IPS-18c (cell line): ENCODE data around the gene MOSMO.
"Not testable (repeated sequence)": the region's sequence is repeated elsewhere in the genome, so short reads cannot be mapped to it uniquely, and the experiment has no call there.

Experiments
- H3K4me3 ChIP-seq: 2 replicates; pipeline ENCODE4 v1.7.0; 2013; ENCODE audit warnings: low read depth, mild to moderate bottlenecking, low read length, moderate library complexity; ENCODE audit not compliant: insufficient read depth
- H3K9me3 ChIP-seq: one replicate; pipeline ENCODE4 v1.6.1; 2013; ENCODE audit warnings: mild to moderate bottlenecking, low read length, moderate library complexity; ENCODE audit not compliant: control insufficient read depth, insufficient read depth

MOSMO gene

DNA sequence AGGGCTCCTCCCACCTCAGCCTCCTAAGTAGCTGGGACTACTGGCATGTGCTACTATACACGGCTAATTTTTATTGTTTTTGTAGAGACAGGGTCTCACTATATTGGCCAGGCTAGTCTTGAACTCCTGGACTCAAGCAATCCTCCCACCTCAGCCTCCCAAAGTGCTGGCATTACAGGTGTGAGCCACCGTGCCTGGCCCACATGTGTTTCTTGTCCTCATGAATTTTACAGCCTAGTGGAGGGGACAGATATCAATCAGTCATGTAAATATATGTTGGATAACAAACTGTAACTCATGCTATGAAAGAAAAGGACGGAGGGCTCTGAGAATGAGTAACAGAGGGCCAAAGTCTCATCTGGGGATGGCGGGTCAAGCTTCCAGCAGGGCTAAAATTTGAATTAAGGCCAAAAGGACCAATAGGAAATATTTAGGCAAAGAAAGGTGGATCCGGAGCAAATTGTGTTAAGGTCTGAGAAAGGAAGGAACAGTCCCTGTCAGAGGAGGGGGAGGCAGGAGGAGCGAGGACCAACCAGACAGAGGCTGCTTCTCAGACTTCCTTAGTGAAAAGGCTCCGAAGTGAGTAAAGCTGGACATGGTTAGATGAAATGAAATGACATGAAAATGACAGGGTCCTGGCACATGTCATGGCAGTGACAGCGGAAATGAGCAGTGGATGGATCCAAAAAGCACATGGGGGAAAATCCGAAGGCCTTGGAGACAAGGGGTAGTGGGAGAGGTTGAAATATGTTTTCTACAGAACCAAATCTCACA lies 10.8 kb upstream of the MOSMO start:
- Histone ChIP-seq H3K4me3 (no peak overlapping the region), H3K9me3 (peaks cover 4% of the 10 kb centered on the region)

DNA sequence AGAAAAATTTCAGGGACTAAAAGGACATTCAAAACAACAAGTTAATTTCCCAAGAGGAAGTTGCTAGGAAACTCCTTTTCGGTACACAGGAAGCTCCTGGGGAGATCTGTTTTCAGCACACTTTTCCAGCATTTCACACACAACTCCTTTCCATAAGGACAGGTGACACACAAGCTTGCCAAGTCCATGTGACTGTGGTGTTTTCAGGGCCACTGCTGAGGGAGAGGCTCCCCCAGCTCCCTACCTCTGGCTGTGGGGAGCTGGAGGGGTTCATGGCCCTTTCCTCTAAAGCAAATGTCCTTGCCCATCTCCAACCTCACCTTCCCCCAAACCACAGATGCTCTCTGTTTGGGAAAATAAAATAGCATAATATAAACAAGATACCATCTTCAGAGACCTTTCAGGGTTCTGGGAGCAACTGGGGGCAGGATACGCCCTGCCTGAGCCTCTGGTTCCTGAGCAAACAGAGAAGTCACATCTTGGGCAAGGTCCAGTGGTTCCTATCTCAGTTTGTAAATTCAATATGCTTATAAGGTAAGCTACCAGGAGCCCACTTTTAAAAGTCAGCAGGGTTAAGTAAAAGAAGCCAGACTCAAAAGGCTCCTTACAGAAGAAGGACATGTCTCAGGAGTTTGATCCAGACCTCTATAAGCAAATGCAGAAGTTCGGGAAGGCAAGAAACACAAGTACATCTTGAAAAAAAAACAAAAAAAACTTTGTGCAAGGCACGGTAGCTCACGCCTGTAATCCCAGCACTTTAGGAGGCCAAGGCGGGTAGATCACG lies 10.0 kb upstream of the MOSMO start:
- H3K9me3 ChIP-seq = peaks cover 4% of the 10 kb centered on the region
- H3K4me3 ChIP-seq = no peak overlapping the region

DNA sequence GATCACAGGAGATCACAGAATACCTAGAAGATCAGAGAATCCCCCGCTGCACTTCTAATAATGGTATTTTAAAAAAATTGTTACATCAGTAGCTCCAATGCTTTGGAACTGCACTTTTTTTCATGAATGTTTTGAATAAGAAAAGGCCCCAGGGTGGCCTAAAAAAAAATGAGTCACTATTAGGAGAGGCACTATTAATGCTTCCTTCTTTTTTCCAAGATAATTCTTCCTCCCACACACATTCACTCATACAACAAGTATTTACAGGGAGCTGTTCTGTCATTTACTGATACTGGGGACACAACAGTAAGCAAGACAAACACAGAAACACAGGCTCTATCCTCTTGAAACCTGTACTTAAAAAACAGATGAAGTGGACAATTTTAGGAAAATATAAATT lies 6.3 kb upstream of the MOSMO start:
- peaks cover 4% of the 10 kb centered on the region for H3K9me3 ChIP-seq
- no peak overlapping the region for H3K4me3 ChIP-seq

DNA sequence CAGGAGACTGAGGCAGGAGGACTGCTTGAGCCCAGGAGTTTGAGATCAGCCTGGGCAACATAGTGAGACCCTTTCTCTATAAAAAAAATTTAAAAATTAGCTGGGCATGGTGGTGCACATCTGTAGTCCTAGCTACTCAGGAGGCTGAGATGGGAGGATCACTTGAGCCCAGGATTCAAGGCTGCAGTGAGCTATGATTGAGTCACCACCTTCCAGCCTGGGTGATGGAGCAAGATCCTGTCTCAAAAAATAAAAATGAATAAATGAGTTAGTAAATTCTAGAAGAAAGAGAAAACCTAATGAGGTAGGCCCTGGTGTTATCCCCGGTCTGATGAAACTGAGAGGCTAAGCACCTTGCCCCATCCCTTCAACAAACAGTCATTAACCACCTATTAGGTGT lies 5.9 kb upstream of the MOSMO start:
- not testable (repeated sequence) for H3K9me3 ChIP-seq, H3K4me3 ChIP-seq

DNA sequence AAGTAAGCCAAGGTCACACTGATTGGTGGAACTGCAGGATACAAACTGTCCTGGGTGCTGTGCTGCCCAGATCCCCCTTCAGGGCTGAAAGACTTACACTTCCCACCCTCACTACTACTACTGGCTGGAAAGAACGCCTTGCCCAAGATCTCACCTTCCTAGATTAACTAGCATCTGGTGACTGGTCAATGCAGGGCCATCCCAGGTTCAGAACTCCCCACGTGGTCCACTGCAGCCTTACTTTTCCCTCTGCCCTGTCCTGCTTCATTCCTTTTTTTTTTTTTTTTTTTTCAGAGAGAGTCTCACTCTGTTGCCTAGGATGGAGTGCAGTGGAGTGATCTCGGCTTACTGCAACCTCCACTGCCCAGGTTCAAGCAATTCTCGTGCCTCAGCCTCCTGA lies 4.7 kb upstream of the MOSMO start:
- peaks cover 4% of the 10 kb centered on the region for H3K9me3 ChIP-seq
- H3K4me3 ChIP-seq = no peak overlapping the region

DNA sequence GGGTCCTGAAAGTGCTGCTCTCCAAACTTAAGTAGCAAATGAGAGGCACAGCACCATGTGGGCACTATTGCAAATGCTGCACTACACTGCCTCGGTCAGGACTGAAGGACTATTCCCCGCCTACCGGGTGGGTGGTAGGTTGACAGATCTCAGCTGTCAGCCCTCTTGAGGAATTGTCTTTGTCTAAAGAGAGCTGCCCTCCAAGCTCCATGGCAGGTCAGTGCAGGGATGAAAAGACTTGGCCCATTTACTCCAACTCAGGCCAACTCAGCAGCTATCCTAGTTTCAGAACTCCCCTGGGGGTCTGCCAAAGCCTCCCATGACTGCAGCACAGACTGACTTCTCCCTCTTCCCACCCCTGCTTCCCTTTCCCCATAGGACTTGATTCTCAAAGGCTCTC lies 3.6 kb upstream of the MOSMO start:
- Histone ChIP-seq H3K9me3 (no peaks in the 10 kb centered on the region), H3K4me3 (no peak overlapping the region)

DNA sequence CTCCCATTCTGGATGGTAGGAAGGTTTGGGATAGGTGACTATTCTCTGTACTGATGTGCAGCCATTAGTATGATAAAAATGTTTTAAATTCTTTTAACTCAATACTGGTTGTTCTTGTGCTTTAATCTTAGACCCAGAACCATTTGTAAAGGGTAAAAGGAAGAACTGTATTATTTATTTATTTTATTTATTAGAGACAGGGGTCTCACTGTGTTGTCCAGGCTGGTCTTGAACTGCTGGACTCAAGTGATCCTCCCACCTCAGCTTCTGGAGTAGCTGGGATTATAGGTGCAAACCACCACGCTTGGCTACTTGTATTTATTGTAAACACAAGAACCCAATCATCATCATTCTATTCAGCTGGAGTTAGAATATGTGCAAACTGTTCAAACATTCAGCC lies 2.2 kb upstream of the MOSMO start:
- Histone ChIP-seq H3K9me3 (no peaks in the 10 kb centered on the region), H3K4me3 (no peak overlapping the region)

DNA sequence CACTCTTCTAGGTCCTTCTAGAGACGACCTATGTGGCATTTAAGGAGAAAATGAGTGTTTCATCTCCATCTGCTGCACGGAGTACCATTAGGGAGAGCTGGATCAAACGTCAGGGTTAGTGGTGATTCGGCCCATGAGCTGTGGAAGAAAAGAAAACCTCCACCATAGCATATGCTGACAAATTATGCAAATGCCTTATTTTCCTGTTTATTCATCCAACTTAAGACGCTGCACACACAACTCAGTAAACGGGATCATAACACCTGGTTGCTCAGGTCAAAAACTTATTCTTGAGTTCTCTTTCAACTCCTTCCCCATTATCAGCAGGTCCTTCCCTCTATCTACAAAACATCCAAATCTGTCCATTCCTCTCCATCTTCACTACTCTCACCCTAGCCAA lies 1.3 kb upstream of the MOSMO start:
- 0 out of 2 replicates have a peak overlapping the region, but pooled peaks have one; percentile 86 for H3K4me3 ChIP-seq
- H3K9me3 ChIP-seq = no peaks in the 10 kb centered on the region

DNA sequence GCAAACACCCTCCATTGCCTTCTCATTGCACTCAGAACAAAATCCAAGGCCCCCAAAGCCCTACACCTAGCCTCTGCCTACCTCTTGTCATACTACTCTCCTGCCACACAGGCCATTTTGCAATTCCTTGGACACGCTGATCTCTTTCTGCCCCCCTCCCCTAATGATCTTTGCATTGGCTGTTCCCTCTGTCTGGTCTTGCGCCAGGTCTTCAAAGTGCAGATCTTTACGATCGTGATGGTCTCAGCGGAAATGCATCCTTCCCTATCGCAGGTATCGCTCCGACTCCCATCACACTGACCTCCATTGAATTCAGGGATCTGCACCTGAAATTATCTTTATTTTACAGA lies 777 bp upstream of the MOSMO start:
- H3K9me3 ChIP-seq = no peaks in the 10 kb centered on the region
- peak overlapping the region; percentile 86 for H3K4me3 ChIP-seq

DNA sequence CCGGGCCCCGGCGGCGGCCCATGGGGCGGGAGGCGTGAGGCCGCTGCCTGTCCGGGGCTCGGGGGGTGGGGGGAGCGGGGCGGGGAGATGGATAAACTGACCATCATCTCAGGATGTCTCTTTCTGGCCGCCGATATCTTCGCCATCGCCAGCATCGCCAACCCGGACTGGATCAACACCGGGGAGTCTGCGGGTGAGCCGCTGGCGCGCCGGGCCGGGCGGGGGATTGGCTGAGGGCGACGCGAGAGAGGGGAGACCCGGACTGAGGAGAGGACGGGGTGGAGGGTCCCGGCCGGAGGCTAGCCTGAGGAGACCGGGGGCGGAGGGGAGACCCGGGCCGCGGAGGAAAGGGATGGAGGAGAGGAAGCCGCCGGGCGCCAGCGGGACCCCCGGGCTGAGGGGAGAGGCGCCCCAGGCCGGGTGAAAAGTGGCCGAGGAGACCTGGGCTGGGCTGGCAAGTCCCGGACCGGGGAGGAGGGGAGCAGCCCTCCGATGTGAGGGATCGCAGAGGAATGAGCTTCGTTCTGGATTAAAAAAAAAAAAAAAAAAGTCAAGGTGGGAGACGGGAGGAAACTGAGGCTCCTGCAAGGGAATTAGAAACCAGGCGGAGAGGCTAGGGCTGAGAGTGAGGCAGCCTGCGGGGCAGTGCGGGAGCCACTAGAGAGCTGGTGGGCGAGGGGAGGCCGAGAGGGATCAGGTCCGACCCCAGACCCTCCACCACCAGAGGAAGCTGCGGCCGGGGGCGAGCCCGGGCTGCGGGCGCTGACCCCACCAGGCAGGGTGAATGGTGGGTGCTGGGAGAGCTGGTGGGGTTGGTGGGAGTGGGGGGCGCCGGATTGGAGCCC lies 526 bp downstream of the MOSMO start:
- H3K4me3 ChIP-seq = peak overlapping the region; percentile 77
- no peaks in the 10 kb centered on the region for H3K9me3 ChIP-seq

DNA sequence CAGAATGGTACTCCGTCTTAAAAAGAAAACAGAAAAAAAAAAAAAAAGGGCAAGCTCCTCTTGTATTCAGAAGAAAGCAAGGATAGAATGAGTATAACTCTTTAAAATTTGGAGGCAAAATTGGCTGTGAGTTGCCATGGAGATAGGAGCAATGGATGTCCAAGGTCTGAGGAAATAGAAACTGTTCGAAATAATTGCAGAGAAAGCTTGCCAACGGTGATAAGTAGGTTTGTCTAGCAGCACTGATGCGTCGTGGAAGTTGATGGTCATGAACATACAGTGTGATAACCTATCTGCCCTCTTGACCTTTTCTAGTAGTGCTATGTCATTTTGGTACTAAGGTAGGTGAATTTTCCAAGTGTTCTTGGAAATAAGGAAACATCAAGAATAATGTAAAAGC lies 3.0 kb downstream of the MOSMO start:
- no peaks in the 10 kb centered on the region for H3K9me3 ChIP-seq
- H3K4me3 ChIP-seq = no peak overlapping the region

DNA sequence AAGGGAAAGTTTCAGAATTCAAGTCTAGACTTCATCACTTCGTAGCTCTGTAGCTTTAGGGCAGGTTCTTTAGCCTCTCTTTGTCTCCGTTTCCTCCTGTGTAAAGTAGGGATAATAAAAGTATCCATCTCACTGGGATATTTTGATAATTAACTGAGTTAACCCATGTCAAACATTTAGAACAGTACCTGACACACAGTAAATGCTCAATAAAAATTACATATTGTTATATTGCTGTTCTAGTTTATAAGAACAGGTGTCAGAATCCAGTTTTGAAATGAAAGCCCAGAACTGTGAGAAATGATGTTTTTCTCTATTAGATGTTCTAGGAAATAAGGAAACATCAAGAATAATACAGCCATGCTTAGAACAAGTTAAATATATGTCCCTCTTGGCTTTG lies 4.3 kb downstream of the MOSMO start:
- no peaks in the 10 kb centered on the region for H3K9me3 ChIP-seq
- H3K4me3 ChIP-seq = no peak overlapping the region

DNA sequence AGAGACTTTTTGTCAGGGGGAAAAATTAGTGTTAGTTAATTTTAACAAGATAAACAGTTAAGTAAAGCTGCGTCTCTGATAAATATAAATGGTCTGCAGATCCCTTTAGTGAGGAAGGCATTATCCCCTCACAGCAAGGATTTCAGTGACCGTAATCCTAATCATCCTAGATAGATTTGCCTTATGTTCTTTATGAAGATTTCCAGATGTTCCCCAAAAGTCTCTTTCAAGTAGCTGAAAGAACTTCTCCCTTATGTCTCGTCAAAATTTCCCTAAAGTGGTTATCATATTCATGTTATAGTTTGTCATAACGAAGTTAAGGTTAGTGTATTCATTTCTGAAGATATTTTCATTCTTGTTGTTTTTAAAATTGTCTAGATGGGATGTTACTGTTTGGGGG lies 5.6 kb downstream of the MOSMO start:
- Histone ChIP-seq H3K4me3 (no peak overlapping the region), H3K9me3 (no peaks in the 10 kb centered on the region)

DNA sequence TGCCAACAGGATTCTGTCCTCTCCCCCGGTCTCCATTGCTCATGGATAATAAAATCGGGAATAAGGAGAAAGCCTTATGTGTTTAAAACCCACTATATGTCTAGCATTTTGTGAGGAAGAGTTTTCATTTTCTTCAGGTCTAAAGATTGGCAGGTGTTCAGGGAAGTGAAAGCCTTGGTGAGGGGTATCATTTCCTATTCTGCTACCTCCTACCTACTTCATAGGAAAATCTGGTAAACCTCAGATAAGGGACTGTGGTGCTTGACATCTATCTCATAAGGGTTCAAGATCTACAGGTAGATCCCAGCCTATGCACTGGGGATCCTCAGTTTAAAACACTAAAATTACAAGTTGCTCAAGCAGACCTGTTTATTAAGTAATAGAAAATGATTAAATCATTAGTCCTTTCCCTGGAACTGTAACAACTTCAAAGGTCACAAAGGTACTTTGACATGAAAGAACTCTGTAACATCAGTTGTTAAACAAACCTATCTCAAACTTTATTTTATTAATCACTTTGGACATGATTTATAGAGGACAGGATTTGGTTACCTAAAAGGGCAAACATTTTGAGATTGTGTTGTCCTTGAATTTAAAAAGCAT lies 6.5 kb downstream of the MOSMO start:
- no peaks in the 10 kb centered on the region for H3K9me3 ChIP-seq
- no peak overlapping the region for H3K4me3 ChIP-seq

DNA sequence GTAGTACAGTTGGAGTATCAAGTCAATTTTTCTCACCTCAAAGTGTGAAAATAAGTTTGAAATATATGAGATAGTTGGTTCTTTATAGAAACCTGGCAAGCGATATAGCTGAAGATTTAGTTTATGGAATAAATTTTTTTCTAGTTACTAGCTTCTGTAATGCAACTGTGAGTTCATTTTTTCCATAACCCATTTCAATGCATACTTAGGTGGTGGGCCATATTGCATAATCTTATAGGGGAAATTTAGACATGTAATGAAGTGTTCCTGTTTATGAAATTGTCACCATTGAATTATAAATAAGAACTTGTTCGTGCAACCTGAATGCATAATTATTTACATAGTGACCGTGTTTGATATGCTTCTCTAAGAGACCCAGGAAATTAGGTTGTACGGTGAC lies 9.0 kb downstream of the MOSMO start:
- Histone ChIP-seq H3K4me3 (no peak overlapping the region), H3K9me3 (no peaks in the 10 kb centered on the region)

DNA sequence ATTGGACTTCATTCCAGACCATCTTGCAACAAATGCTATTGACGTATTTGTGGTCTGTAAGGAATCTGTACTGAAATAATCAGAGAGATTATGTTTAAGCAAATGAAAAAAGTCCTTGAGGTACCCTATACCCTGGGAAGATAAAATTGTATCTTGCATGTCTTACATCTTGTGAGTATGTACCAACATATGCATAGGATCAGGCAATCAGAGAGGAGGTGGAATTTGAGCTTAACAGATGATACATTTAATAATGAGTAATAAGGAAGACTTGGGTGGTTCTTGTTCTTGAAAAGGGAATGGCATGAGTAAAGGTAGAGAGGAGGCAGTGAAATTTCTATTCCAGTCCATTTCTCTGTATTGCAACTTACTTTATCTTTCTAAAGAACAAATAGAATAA lies 10.6 kb downstream of the MOSMO start:
- Histone ChIP-seq H3K4me3 (no peak overlapping the region), H3K9me3 (no peaks in the 10 kb centered on the region)

DNA sequence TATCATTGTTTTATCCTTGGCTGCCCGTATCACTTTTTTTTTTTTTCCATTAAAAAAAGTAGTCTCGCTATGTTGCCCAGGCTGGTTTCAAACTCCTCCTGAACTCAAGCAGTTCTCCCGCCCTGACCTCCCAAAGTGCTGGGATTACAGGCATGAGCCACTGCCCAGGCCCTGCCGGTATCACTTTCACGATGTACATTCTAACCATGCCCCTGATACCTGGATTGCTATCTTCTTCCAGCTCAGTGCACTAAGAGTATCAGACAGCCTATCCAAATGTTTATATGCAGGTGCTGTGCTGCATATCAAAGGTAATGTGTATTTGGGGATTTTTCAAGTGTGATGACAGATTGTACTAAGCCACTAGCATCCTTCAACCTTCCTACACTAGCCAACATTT lies 14.2 kb downstream of the MOSMO start:
- no peak overlapping the region for H3K4me3 ChIP-seq
- no peaks in the 10 kb centered on the region for H3K9me3 ChIP-seq
